ENCODE results near the gene XYLT2. TPM values are rescaled to one million over a fixed set of nuclear protein-coding genes. Genes with fewer than 3 reads are reported as not detected.

The XYLT2 gene
- total and polyA plus RNA-seq, 2 of the 8 experiments (the other 6 are each of a cell fraction or from before 2014, with no cell fraction given), result 28.0 to 29.9 TPM

DNA sequence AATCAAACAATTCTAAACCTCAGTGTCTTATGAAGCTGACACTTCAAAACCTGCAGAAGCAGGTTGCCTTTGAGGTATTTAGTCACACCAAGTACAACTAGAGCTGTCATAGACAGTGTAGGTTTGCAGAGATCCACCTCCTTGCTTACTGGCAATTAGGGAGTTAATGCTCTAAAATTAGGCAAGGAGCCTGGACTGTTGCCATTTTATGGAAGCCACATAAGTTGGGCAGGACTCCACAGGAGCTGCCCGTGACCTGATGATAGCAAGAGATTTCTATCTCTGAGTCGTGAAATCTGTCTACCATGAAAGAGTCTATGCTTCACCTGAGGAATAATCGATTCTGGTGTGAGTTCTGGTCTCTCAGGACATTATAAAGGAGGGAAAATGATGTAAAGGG, 36.0 kb downstream of the XYLT2 start (continued):
- TF ChIP-seq BACH1 (IDR thresholded peaks at IDR 0.05; ENCODE audit: low read length) (no peak), CHD1 (IDR thresholded peaks at IDR 0.05; ENCODE audit: low read depth, low read length) (no peak)
